Prostate gland (tissue), 2 donors: ENCODE results near the gene TAGLN. TPM values are rescaled to one million over a fixed set of nuclear protein-coding genes. Genes with fewer than 3 reads are reported as not detected.

Experiments
- DNase-seq: peaks from one replicate; pipeline ENCODE4 v3.0.0-alpha.2; 2019; ENCODE audit warnings: low spot score
- H3K27ac ChIP-seq, 2 donors: fragments of 200-600 bp; sonication (generic); 2 replicates each; pipeline ENCODE4 v1.5.1; 2017 to 2019
- H3K27me3 ChIP-seq: fragments of 200-600 bp; sonication (generic); replicated peaks from 2 replicates; pipeline ENCODE4 v1.5.1; 2019; ENCODE audit not compliant: insufficient read depth
- H3K36me3 ChIP-seq, 2 donors: fragments of 200-600 bp; sonication (generic); 1 replicate in 1 of 2; 2 replicates in 1 of 2; pipeline versions ENCODE4 v1.5.1 to v1.8.1; 2017 to 2019
- H3K4me1 ChIP-seq: fragments of 200-600 bp; sonication (generic); replicated peaks from 2 replicates; pipeline ENCODE4 v1.5.1; 2019
- H3K4me3 ChIP-seq, 2 donors: fragments of 200-600 bp; sonication (generic); 2 replicates each; pipeline ENCODE4 v1.5.1; 2017 to 2019
- H3K9me3 ChIP-seq: fragments of 200-600 bp; sonication (generic); 2 replicates; pipeline ENCODE4 v1.5.1; 2017
- POLR2A ChIP-seq: fragments of 450-650 bp; IDR thresholded peaks from one replicate; pipeline ENCODE4 v1.6.1; 2016; ENCODE audit warnings: antibody characterized with exemption, mild to moderate bottlenecking
- POLR2AphosphoS5 ChIP-seq: sonication (generic); formaldehyde crosslinking; IDR thresholded peaks from one replicate; pipeline ENCODE4 v1.6.1; 2017; ENCODE audit warnings: antibody characterized with exemption
- WGBS: methylation state at CpG from one replicate; pipeline ENCODE4 v1.1.5; 2018; 5-methylcytosine and 5-hydroxymethylcytosine counted together
- intact Hi-C: fragments of 100-400 bp; cut with DNase I; formaldehyde crosslinking; loops from one replicate; pipeline ENCODE4 v1.14.2; 2022
- total RNA-seq, 2 donors: library from RNA; depleted of rRNA; stranded (reverse); fragments of >200 nt; gene quantifications; one replicate each; pipeline ENCODE4 v1.1.0, GENCODE V29; 2016
- TF ChIP-seq, protein P1 (sequence below), 4 experiments: fragments of 200-600 bp in 2 of 4; fragments of 450-650 bp in 2 of 4; sonication (generic) in 2 of 4; IDR thresholded peaks; 1 replicate in 3 of 4; 2 replicates in 1 of 4; pipeline ENCODE4 v1.5.1; 2016 to 2019; ENCODE audit warnings: antibody characterized with exemption in 4 of 4, mild to moderate bottlenecking in 2 of 4, moderate library complexity in 2 of 4

Gene TAGLN
- total RNA-seq, 2 donors from 2014 or later = 2,153 to 2,440 TPM

DNA sequence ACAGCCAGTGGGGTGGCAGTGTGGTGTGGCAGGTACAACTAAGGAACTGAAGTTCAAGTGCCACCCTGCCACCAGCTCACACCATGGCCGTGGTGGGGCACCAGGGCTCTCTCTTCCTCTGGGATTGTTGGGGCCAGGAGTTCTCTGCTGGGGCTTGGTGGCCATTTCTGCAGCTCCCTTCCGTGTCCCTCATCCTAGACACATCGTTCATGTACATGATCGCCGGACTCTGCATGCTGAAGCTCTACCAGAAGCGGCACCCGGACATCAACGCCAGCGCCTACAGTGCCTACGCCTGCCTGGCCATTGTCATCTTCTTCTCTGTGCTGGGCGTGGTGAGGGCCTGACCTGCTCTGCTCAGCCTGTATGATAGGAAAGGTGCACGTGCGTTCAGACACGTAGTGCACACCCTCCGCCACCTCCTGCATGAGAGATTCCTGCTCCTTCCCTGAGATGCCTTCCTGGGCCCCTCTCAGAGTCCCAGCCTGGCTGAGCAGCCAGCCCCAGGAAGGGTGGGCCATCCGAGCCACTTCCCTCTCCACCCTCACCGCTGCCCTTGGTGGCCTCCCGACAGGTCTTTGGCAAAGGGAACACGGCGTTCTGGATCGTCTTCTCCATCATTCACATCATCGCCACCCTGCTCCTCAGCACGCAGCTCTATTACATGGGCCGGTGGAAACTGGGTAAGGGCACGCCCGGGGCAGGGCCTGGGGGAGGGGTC, 7.3 kb upstream of the TAGLN start:
- TF ChIP-seq POLR2AphosphoS5 (no peak), POLR2A (no peak)
- TF ChIP-seq, protein P1, sequence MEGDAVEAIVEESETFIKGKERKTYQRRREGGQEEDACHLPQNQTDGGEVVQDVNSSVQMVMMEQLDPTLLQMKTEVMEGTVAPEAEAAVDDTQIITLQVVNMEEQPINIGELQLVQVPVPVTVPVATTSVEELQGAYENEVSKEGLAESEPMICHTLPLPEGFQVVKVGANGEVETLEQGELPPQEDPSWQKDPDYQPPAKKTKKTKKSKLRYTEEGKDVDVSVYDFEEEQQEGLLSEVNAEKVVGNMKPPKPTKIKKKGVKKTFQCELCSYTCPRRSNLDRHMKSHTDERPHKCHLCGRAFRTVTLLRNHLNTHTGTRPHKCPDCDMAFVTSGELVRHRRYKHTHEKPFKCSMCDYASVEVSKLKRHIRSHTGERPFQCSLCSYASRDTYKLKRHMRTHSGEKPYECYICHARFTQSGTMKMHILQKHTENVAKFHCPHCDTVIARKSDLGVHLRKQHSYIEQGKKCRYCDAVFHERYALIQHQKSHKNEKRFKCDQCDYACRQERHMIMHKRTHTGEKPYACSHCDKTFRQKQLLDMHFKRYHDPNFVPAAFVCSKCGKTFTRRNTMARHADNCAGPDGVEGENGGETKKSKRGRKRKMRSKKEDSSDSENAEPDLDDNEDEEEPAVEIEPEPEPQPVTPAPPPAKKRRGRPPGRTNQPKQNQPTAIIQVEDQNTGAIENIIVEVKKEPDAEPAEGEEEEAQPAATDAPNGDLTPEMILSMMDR (IDR thresholded peaks at IDR 0.05) = no peak
- WGBS = 94% methylated on average over 20 of the region's 26 CpGs
- Histone ChIP-seq H3K4me3 (no peak overlapping the region), H3K4me1 (peaks cover 2% of the 10 kb centered on the region), H3K27ac (no peak overlapping the region), H3K9me3 (no peaks in the 10 kb centered on the region), H3K36me3 (peaks cover 18 to 56% of the 10 kb centered on the region in 2 donors), H3K27me3 (no peaks in the 10 kb centered on the region)
- no peak for DNase-seq
- intact Hi-C loops = no loop called here

DNA sequence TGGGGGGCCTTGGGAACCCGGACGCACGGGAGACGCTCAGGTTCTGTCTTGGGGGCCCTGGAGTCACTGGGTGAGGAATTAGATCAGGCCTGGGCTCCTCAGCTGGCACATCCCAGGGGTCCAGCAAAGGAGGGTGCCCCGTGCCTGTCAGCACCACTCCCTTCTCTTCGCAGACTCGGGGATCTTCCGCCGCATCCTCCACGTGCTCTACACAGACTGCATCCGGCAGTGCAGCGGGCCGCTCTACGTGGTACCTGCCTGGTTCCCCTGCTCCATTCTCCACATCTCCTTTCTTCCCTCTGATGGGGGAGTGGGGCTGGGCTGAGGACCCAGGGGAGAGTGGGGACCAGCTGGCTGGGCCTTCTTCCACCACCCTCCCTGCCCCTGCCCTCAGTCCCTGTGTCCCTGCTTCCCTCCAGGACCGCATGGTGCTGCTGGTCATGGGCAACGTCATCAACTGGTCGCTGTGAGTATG, 6.7 kb upstream of the TAGLN start:
- no peaks in the 10 kb centered on the region for H3K27me3 ChIP-seq
- H3K4me3 ChIP-seq = no peak overlapping the region
- peaks cover 18 to 56% of the 10 kb centered on the region in 2 donors for H3K36me3 ChIP-seq
- 93% methylated on average over 14 of the region's 17 CpGs for WGBS
- no peaks in the 10 kb centered on the region for H3K4me1 ChIP-seq
- no peak overlapping the region for H3K27ac ChIP-seq
- no peak for DNase-seq
- no peaks in the 10 kb centered on the region for H3K9me3 ChIP-seq
- intact Hi-C loops = no loop called here
- no peak for TF ChIP-seq POLR2AphosphoS5
- TF ChIP-seq, protein P1 (IDR thresholded peaks at IDR 0.05) = no peak
- no peak for TF ChIP-seq POLR2A

DNA sequence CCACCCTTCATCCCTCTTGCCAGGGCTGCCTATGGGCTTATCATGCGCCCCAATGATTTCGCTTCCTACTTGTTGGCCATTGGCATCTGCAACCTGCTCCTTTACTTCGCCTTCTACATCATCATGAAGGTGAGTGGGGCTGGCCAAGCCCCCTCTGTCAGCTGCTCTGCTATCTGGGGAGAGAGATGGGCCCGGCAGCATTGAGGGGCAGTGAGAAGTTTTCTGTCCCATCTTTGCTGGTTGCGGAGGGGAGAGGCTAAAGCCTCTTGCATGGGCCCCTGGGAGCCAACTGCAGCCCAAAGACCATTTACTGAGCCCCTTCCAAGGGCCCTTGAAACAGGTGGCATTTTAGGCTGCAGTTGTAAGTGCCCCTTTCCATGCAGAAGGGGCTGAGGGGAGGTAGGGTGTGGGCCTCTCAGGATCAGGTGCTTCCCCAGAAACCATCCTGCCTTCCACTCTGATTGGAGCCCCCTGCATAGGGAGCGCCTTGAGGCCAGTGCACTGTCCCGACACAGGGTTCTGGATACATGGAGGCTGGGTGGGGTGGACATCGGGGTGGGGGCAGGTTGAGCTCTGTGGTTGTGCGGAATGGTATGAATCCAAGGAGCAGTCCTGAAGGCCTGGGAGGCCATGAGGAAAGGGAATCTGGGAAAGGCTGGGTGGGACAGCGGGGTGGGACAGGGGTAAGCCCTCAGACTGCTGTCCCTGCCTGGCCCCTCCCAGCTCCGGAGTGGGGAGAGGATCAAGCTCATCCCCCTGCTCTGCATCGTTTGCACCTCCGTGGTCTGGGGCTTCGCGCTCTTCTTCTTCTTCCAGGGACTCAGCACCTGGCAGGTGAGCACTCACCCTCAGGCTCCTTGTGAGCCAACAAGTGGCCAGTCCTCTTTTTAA, 5.8 kb upstream of the TAGLN start:
- H3K9me3 ChIP-seq = no peaks in the 10 kb centered on the region
- no peak for DNase-seq
- WGBS = 88% methylated on average over 15 of the region's 15 CpGs
- H3K4me1 ChIP-seq = peaks cover 9% of the 10 kb centered on the region
- peak overlapping the region in 1 of 2 donors; percentile 18 for H3K27ac ChIP-seq
- TF ChIP-seq, protein P1 (IDR thresholded peaks at IDR 0.05) = no peak
- TF ChIP-seq POLR2AphosphoS5 (no peak), POLR2A (no peak)
- H3K4me3 ChIP-seq = no peak overlapping the region
- intact Hi-C loops = no loop called here
- H3K27me3 ChIP-seq = no peaks in the 10 kb centered on the region
- peaks cover 18 to 48% of the 10 kb centered on the region in 2 donors for H3K36me3 ChIP-seq

DNA sequence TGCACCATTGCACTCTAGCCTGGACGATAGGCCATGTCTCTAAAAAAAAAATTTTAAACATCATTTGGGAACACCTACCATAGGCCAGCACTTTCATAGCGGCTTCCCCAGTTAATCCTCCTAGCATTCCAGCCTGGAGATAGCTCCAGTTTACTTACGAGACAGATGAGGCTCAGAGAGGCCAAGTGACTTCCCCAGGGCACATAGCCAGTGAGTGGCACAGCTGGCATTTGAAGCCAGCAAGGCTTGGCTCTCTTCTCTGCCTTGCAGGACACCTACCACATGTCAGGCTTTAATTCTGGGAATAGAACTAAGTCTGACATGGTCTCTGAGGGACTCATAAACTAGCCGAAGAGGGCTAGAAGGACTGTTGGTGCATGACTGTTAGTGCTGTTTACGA, 4.9 kb upstream of the TAGLN start:
- 62% methylated on average over 5 of the region's 5 CpGs for WGBS
- Histone ChIP-seq H3K27me3 (no peaks in the 10 kb centered on the region), H3K9me3 (no peaks in the 10 kb centered on the region), H3K4me3 (no peak overlapping the region), H3K36me3 (peaks cover 15 to 41% of the 10 kb centered on the region in 2 donors), H3K27ac (no peak overlapping the region), H3K4me1 (peaks cover 10% of the 10 kb centered on the region)
- no peak for DNase-seq
- intact Hi-C loops = no loop called here
- no peak for TF ChIP-seq POLR2A
- TF ChIP-seq POLR2AphosphoS5 = no peak
- TF ChIP-seq, protein P1 (IDR thresholded peaks at IDR 0.05) = no peak
